Testis (tissue), 2 donors: ENCODE results near the gene SMIM24.

Experiments
- POLR2A ChIP-seq: fragments of 450-650 bp; IDR thresholded peaks from one replicate; pipeline ENCODE4 v1.6.1; 2017; ENCODE audit warnings: antibody characterized with exemption, mild to moderate bottlenecking, moderate library complexity
- TF ChIP-seq, protein P1 (sequence below), 3 experiments: fragments of 450-650 bp in 2 of 3; fragments of 200-600 bp in 1 of 3; sonication (generic) in 1 of 3; IDR thresholded peaks; one replicate each; pipeline ENCODE4 v1.5.1; 2016 to 2019; ENCODE audit warnings: antibody characterized with exemption in 3 of 3, mild to moderate bottlenecking in 2 of 3, moderate library complexity in 1 of 3

- TF ChIP-seq, protein P1, sequence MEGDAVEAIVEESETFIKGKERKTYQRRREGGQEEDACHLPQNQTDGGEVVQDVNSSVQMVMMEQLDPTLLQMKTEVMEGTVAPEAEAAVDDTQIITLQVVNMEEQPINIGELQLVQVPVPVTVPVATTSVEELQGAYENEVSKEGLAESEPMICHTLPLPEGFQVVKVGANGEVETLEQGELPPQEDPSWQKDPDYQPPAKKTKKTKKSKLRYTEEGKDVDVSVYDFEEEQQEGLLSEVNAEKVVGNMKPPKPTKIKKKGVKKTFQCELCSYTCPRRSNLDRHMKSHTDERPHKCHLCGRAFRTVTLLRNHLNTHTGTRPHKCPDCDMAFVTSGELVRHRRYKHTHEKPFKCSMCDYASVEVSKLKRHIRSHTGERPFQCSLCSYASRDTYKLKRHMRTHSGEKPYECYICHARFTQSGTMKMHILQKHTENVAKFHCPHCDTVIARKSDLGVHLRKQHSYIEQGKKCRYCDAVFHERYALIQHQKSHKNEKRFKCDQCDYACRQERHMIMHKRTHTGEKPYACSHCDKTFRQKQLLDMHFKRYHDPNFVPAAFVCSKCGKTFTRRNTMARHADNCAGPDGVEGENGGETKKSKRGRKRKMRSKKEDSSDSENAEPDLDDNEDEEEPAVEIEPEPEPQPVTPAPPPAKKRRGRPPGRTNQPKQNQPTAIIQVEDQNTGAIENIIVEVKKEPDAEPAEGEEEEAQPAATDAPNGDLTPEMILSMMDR (IDR thresholded peaks at IDR 0.05) = no peak
- no peak for TF ChIP-seq POLR2A
These were observed 16.4 kb downstream of the SMIM24 start for GRCh38 chr19:3463714-3464586.
